D341Med (cell line): ENCODE data around the gene RNF224.

Experiments
- DNase-seq: peaks from one replicate; pipeline ENCODE4 v3.0.0; 2012; ENCODE audit warnings: low spot score

The RNF224 gene

DNA sequence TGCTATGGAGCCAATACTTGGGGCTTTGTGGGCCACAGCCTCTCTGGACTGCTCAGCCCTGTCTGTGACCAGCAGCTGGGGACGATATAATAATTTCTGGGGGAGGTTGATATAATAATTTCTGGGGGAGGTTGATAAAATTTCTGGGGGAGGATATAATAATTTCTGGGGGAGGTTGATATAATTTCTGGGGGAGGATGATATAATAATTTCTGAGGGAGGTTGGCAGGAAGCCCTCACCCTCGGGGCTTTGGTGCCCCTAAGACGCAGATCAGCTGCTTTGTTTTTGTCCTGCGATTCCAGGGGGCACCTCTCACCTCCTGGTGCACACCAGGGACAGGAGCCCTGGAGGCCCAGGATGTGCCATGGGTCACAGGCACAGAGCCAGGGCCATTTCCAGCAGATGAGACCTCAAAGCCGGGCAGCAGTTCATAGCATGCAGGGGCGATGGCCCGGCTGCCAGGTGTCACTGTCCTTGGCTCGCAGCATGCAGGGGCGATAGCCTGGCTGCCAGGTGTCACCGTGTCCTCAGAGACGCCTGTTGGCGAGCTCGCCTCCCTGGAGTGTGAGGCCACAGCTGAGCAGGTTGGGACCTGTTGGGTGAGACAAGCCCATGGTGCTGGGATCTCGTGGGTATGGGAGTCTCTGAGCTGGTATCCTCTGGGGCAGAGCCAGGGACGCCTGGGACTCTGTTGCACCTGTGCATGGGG lies 46.5 kb downstream of the RNF224 start:
- no peak for DNase-seq

DNA sequence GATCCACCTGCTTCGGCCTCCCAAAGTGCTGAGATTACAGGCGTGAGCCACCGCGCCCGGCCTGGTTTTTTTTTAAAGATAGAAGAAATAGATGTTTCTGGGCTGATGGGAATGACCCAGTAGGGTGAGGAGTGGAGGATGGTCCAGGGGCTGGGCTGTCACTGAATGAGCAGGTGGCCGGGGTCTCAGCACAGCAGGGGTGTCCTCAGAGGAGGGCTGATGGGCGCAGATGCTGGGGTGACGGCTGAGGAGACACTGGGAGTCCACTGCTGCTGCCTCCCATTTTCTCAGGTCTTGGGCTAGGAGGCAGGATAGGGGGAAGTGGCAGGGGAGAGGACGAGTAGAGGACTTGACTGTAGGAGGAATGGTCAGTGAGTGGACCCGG lies 47.9 kb downstream of the RNF224 start:
- no peak for DNase-seq

DNA sequence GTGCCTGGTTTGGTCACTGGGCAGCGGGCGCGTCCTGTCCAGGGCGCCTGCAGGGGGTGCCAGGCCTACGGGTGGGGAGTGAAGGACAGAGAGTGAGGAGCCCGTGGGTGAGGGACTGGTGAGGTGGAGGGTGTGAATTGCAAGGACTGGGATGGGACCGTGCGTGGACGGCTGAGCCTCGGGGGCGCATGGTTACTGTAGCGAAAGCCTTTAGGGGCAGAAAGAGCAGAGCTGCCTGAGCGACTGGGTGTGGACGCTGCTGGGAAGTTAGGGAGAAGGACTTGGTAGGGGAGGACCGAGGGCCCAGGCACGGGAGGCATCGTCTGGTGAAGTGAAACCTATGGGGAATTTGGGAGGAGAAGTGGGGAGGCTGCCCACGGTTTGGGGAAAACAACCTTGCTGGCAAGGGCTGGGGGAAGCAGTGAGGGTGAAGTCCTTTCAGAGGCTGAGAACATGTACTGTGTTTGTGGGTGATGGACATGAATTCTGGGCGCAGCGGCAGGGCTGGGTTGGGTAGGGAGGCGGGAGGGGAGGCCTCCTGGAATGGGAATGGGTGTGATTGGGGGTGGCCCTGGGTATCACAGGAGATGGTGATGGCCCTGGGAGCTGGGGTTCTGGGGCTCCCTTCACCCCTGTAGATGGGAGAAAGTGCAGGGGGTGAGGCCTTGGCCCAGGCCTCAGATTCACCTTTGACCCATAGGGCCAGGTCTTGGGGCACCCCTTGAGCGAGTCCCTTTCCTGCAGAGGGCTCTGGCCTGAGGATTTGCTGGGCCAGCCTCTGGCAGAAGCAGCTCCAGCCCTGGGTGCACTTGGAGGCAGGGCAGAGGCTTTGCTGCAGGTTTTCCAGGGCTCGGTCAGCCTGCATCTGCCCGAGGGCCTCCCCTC lies 48.5 kb downstream of the RNF224 start:
- no peak for DNase-seq

DNA sequence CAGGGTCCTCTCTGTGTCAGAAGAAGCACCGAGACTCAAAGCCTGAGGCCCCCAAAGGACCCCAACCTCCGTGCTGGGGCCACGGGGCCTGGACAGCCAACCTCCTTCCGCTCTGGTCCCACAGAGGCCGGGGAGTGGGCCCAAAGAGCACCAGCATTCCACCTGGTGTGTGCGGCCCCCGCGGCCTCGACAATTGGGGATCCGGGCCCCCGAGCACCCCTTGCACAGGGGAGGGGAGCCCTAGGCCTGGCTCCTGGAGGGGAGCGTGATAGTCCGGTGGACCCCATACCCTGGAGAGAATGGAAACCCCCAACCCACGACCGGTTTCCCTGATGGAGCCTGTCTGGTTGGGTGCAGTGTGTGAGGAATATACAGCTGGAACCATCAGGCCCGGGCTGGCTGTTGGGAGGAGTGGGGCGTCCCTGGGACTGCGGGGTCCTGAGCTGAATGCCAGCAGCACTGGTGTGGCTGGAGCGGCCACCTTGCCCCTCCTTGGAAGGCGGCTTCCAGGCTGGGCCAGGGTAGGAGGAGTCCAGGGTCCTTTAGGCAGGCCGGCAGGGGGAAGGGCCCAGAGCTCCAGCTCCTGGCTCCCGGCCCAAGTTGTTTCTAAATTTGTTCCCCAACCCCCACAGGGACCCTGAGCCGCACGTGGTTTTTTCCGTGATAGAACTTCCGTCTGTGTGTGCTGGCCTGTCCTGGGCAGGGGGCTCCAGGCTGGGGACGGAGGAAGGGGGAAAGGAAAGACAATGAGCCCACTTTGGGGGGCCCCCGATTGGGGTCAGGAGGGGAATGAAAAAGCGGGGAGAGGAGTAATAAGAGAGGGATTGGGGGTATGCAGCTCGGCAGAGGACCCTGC lies 49.4 kb downstream of the RNF224 start:
- DNase-seq: no peak

DNA sequence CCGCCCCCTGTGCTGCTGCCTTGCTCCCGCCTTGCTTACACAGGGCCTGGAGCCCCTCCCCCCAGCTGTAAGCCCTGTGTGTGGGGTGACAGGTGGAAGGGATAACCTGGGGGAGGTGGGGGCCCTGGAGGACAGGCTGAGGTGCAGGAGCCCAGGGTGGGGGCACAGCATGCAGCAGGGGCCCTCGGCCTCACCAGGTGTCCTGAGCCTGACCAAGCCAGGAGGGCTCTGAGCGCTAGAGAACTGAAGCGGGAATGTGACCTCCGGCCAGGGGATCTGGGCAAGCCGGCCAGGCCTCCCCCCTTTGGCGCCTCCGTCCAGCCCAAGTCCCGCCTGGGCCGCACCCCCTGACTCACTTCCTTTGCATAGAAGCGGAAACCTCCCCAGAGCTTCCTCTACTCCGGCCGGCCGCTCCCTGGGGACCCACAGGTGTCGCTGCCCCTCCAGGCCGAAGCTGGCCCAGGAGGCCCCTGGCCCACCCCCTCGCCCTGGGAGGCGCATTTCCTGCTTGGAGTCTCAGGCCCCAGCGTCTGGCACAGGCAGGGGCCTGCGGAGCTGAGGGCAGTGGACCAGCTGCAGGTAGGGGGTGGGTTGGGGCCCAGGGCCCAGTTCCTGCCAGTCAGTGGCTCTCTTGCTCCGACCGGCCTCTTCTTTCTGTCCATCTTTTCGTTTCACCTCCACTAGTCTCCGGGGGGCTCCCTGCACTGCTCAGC lies 50.2 kb downstream of the RNF224 start, which contains the start of gene TOR4A:
TOR4A (plus strand) TSS at position 398 of the 713 bp plus-strand sequence. CDS start 964 bp downstream, outside the sequence.
- DNase-seq: no peak

DNA sequence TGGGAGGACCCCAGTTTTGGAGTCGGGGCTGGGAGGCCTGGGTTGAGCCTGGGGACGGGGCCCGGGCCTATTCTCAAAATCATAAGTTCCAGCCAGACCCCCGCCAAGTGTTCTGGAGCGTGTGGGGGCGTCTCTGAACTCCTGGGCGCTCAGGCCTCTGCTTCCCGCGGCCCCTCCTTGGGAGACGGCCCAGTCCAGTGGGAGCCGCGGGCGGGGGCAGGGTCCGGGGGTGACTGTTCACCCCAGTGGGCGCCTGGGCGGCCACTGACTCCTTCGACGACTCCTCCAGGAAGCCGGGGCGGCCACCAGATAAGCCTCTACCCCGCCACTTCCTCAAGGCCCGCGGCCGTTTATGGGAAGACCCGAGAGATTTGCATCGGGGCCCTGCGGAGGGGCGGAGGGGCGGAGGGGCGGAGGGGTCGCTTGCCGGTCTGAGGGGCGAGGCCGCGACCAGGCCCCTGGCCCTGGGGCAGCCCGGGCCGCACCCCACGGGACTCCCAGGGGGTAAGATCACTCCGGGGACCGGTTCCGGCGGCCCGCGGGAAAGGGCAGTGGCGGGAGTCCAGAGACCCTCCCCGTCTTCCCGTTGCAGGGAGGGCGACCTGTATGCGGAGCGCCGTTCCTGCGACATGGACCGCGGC lies 50.9 kb downstream of the RNF224 start:
- no peak for DNase-seq
